Fibroblast of skin of scalp (primary cell): ENCODE results near the gene TNRC18.
"Not testable (repeated sequence)": the region's sequence is repeated elsewhere in the genome, so short reads cannot be mapped to it uniquely, and the experiment has no call there.

ENCODE experiments used
- DNase-seq: peaks from one replicate; pipeline ENCODE4 v3.0.0-alpha.2; 2013

The TNRC18 gene

GRCh38 chr7:5349005-5349380, 74.6 kb downstream of the TNRC18 start:
- DNase-seq: no peak

DNA sequence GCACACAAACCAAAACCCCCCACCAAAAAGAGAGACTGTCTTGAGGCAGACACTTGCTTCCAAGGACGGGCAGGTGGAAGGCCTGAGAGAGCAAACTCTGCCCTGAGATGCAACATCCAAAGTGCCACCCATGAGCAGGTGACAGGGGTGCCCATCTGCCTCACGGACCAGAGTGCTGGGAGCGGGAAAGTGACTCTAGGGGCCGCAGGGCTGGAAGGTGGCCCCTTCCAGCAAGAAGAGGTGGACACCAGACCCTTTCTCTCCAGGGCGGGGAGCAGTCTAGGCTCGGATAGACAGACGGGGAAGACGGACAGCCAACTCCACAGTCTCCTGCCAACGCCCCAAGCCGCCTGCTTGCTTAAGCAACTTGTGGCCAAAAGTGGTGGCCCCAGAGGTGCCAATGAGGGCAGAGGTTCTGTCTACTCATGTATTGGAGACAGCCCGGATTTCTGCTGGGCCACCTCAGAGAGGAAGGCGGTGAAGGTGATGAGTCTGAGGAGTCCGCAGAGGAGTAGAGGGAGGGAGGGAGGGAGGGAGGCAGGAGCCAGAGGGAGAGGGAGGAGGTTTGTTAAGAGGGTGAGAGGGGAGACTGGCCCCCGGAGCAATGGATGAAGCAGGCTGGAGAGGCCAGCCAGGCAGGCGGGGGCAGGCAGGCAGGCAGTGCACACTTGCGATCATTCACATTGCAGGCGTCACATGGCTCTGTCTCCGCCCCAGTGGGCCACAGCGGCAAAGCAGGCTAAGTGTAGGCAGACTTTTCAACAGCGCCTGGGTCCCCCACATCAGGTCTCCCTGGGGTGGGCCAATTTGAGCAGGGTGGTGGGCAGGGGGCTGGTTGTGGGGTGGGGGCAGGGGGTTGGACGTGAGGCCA, 75.3 kb downstream of the TNRC18 start:
- DNase-seq: no peak

- DNase-seq: no peak
These were observed 78.0 kb downstream of the TNRC18 start for GRCh38 chr7:5345671-5346070.

- no peak for DNase-seq
These were observed 78.5 kb downstream of the TNRC18 start for GRCh38 chr7:5345171-5345570.

GRCh38 chr7:5344342-5344741, 79.3 kb downstream of the TNRC18 start:
- DNase-seq: no peak

- DNase-seq: no peak
These were observed 79.8 kb downstream of the TNRC18 start for GRCh38 chr7:5343884-5344283.

- no peak for DNase-seq
These were observed 81.0 kb downstream of the TNRC18 start for GRCh38 chr7:5342631-5343030.

GRCh38 chr7:5339955-5340354, 83.7 kb downstream of the TNRC18 start:
- no peak for DNase-seq

DNA sequence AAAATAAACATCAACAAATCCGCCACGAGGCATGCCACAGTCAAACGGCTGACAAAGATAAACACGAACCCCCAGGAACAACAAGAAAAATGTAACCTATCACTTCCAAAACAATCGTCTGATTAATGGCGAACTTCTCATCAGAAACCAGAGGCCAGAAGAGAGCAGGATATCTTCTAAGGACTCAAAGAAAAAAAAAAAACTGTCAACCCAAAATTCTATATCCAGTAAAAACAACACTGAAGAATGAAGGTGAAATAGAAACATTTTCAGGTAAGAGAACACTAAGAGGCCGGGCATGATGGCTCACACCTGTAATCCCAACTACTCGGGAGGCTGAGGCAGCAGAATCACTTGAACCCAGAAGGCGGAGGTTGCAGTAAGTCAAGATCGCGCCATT, 86.6 kb downstream of the TNRC18 start:
- no peak for DNase-seq

- DNase-seq: no peak
These were observed 89.0 kb downstream of the TNRC18 start for GRCh38 chr7:5334671-5335070.

DNA sequence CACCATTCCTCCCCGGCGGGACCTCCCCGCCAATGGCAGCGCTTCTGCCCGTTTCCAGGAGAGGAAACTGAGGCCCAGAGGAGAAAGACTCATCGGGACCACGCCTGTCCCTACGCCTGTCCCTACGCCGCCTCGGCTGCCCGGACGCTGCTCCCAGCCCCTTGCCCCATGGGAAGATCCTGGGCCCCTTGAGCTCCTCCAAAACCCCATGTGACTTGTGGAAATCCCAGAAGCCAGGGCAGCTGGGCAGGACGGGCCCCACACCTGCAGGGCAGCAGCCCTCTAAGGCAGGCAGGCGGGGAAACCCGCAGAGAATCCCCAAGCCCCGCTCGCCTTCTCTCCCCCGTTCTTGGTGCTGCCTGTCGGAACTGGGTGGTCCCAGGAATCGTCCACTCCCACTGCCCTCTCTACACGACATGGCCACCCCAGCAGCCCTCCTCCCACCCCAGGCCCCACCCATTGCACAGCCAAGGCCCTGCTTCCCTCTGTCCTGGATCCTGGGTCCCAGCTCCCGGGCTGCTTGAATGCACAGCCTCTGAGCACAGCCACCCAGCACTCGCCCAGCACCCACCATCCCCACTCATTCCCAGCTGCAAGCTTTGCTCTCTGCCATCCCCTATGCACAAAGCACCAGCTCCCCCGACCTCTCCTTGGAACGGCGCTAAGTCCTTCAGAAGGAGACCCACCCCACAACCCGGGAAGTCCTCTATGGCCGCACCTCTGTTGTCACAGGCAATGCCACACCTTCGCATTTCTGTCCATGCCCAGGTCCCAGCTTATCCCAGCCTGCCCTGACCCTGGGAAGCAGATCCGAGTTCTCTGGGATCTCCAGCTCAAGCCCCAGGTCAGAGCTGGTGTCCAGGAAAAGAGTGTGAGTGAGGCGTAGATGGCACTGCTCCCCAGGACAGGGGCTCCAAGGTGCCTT, 90.3 kb downstream of the TNRC18 start:
- no peak for DNase-seq

GRCh38 chr7:5332579-5332978, 91.1 kb downstream of the TNRC18 start:
- no peak for DNase-seq

- DNase-seq: no peak
These were observed 93.3 kb downstream of the TNRC18 start for GRCh38 chr7:5330288-5330687.

GRCh38 chr7:5324961-5325360, 98.7 kb downstream of the TNRC18 start:
- no peak for DNase-seq

GRCh38 chr7:5323800-5324781, 99.5 kb downstream of the TNRC18 start:
- DNase-seq: not testable (repeated sequence)

DNA sequence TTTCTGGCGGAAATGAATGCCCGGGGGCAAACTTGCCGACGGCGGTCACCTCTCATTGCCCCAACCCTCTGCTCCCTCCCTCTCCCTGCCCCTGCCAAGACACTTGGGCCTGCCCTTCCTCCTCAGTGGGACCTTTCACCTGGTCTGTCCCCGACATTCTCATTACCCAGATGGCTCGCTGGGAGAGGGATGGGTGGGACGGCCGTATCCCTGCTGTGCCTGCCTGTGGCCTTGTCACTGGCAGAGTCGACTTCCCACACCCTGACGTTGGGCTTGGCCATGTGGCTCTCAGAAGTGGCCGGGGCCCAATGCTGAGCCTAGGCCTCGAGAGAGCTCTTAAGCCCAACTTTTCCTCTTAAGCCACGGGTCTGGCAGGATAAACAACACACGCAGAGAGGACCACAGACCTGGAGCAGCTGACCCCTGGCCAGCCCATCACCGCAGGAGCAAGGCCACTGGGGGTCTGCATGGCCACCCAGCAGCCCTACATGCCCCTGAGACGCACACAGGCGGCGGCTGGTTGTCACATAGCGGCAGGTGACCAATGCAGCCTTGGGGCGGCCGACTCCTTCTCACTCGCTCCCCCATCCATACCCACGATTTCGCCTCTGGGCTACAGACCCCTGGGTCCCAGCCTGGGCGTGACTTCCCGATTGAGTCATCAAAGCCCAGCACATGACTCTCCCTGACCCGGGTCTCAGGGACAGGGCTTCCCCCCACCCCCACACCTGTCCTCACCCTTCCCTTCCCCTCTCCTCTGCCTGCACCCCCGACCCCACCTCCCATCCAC, 100.8 kb downstream of the TNRC18 start:
- no peak for DNase-seq

GRCh38 chr7:5320802-5321396, 102.7 kb downstream of the TNRC18 start:
- no peak for DNase-seq

DNA sequence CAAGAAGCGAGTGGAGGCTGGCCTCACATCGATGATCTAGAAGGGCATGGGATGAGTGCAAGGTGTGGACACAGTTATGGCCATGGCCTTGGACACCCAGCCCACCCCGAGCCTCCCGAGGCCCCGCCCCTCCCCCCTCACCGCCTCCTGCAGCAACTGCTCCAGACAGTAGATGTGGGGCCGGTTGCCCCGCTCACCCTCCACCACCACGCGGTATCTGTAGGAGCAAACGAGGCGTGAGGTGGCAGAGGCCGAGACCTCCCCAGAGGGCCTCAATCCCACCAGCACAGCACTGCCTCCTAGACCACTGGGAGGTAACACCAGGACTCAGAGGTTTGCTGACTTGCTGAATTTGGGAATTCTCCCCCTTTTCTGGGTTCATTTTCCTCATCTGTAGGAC, 103.2 kb downstream of the TNRC18 start:
- no peak for DNase-seq

DNA sequence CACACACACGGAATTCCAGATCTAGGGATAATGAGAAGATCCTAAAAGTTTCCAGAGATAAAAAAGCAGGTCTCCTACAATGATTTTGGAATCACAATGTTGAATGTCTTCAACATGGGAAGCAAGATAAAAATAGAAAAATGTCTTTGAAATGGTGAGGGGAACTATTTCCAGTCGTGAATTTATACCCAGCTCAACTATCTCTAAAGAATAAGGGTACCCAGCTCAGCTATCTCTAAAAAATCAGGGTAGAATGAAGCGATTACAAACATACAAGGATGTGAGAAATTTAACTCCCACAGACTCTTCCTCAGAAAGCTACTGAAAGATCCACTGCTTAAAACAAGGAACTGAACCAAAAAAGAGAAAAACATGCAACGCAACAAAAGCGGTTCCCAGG, 105.0 kb downstream of the TNRC18 start:
- not testable (repeated sequence) for DNase-seq

GRCh38 chr7:5315761-5316160, 107.9 kb downstream of the TNRC18 start:
- no peak for DNase-seq

DNA sequence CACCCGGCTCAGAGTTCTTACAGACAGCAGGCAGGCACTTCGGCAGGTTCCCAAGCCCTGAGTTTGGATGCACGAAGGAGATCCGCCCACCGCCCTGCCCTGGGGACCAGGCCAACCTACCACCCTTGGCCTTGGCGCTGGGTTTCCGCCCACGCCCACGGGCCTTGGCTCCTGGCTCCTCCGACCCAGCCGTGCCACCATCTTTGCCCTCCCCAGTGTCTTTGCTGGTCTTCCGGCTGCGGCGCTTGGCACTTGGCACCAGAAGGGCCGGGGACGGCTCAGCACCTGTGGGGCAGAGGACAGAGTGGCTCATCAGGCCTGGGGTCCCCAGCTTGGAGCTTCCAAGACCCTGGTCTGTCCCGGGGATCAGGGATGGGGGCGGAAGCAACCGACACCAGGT, 108.8 kb downstream of the TNRC18 start:
- DNase-seq: no peak
